CD14-positive monocyte (primary cell): ENCODE data around the gene PSMB11. TPM values are rescaled to one million over a fixed set of nuclear protein-coding genes. Genes with fewer than 3 reads are reported as not detected.

Experiments used
- DNase-seq, 3 donors: peaks; one replicate each; pipeline ENCODE4 v3.0.0-alpha.2; 2011 to 2022
- H2AFZ ChIP-seq: 2 replicates; pipeline ENCODE4 v1.6.0; 2012; ENCODE audit warnings: mild to moderate bottlenecking, low read depth, low read length, inconsistent platforms; ENCODE audit not compliant: insufficient read depth, poor library complexity, severe bottlenecking
- H3K27ac ChIP-seq, 2 donors: 1 replicate in 1 of 2; 2 replicates in 1 of 2; pipeline ENCODE4 v1.5.1; 2012 to 2013; ENCODE audit warnings: low read length in 2 of 2, control low read depth in 1 of 2, inconsistent platforms in 1 of 2, low read depth in 1 of 2, mild to moderate bottlenecking in 1 of 2
- H3K27me3 ChIP-seq, 2 donors: one replicate each; pipeline versions ENCODE4 v1.6.0 to v1.6.1; 2011 to 2013; ENCODE audit warnings: low read length in 2 of 2; ENCODE audit not compliant: control insufficient read depth in 2 of 2, insufficient read depth in 2 of 2
- H3K36me3 ChIP-seq, 2 donors: replicated peaks in 1 of 2; 1 replicate in 1 of 2; 2 replicates in 1 of 2; pipeline versions ENCODE4 v1.5.1 to v1.6.1; 2012 to 2013; ENCODE audit warnings: low read length in 2 of 2, control low read depth in 1 of 2, inconsistent platforms in 1 of 2, mild to moderate bottlenecking in 1 of 2; ENCODE audit not compliant: insufficient read depth in 2 of 2, control insufficient read depth in 1 of 2
- H3K4me1 ChIP-seq, 2 donors: 1 replicate in 1 of 2; 2 replicates in 1 of 2; pipeline versions ENCODE4 v1.5.1 to v1.6.1; 2012 to 2013; ENCODE audit warnings: low read length in 2 of 2, control low read depth in 1 of 2, inconsistent platforms in 1 of 2, mild to moderate bottlenecking in 1 of 2, moderate library complexity in 1 of 2; ENCODE audit not compliant: insufficient read depth in 2 of 2, control insufficient read depth in 1 of 2
- H3K4me2 ChIP-seq: replicated peaks from 2 replicates; pipeline ENCODE3; 2012; ENCODE audit warnings: low read length, moderate library complexity, mild to moderate bottlenecking; ENCODE audit not compliant: poor library complexity, severe bottlenecking; ENCODE audit errors: extremely low read depth
- H3K4me3 ChIP-seq, 3 experiments: fragments of 200-600 bp in 1 of 3; sonication (generic) in 1 of 3; replicated peaks in 1 of 3; 1 replicate in 2 of 3; 2 replicates in 1 of 3; pipeline ENCODE4 v1.5.1; 2011 to 2013; ENCODE audit warnings: low read length in 3 of 3, mild to moderate bottlenecking in 3 of 3, control low read depth in 2 of 3, low read depth in 2 of 3, inconsistent platforms in 1 of 3, moderate library complexity in 1 of 3
- H3K79me2 ChIP-seq: 2 replicates; pipeline ENCODE4 v1.6.0; 2012; ENCODE audit warnings: mild to moderate bottlenecking, control low read depth, inconsistent platforms, low read length, moderate library complexity; ENCODE audit not compliant: insufficient read depth
- H3K9ac ChIP-seq: 2 replicates; pipeline ENCODE4 v1.6.0; 2017; ENCODE audit warnings: low read length, mild to moderate bottlenecking; ENCODE audit not compliant: insufficient read depth, poor library complexity, severe bottlenecking
- H3K9me3 ChIP-seq, 2 donors: replicated peaks in 1 of 2; 1 replicate in 1 of 2; 2 replicates in 1 of 2; pipeline versions ENCODE4 v1.5.1 to v1.6.1; 2012 to 2013; ENCODE audit warnings: low read length in 2 of 2, control low read depth in 1 of 2; ENCODE audit not compliant: control insufficient read depth in 1 of 2, insufficient read depth in 1 of 2
- H4K20me1 ChIP-seq: 2 replicates; pipeline ENCODE4 v1.6.0; 2012; ENCODE audit warnings: mild to moderate bottlenecking, low read length, control low read depth, moderate library complexity; ENCODE audit not compliant: insufficient read depth
- H3K27ac Mint-ChIP-seq, 7 donors: one replicate each; pipeline ENCODE4 v1.8.0; 2020; ENCODE audit warnings: mild to moderate bottlenecking in 7 of 7, mixed read lengths in 7 of 7, moderate library complexity in 6 of 7, inconsistent platforms in 2 of 7
- H3K27me3 Mint-ChIP-seq, 3 donors: one replicate each; pipeline ENCODE4 v1.8.0; 2021 to 2022; ENCODE audit warnings: low read depth in 3 of 3, mild to moderate bottlenecking in 3 of 3, mixed read lengths in 3 of 3, moderate library complexity in 3 of 3, inconsistent platforms in 1 of 3
- H3K36me3 Mint-ChIP-seq, 2 donors: one replicate each; pipeline ENCODE4 v1.8.0; 2020; ENCODE audit warnings: mixed read lengths in 2 of 2, inconsistent platforms in 1 of 2, mild to moderate bottlenecking in 1 of 2
- H3K4me1 Mint-ChIP-seq: one replicate; pipeline ENCODE4 v1.8.0; 2020; ENCODE audit warnings: mild to moderate bottlenecking, mixed read lengths
- H3K4me3 Mint-ChIP-seq, 2 donors: one replicate each; pipeline ENCODE4 v1.8.0; 2020; ENCODE audit warnings: mild to moderate bottlenecking in 2 of 2, mixed read lengths in 2 of 2, moderate library complexity in 1 of 2
- H3K9me3 Mint-ChIP-seq, 7 donors: one replicate each; pipeline ENCODE4 v1.8.0; 2020 to 2022; ENCODE audit warnings: mixed read lengths in 7 of 7, mild to moderate bottlenecking in 6 of 7, moderate library complexity in 6 of 7, inconsistent platforms in 2 of 7
- CTCF ChIP-seq: fragments of 200-600 bp; IDR thresholded peaks from one replicate; pipeline ENCODE4 v1.8.0; 2022; ENCODE audit warnings: antibody characterized with exemption, mild to moderate bottlenecking
- WGBS: methylation state at CpG from one replicate; pipeline ENCODE4 v1.1.5; 2013; ENCODE audit warnings: missing lambda C conversion rate; ENCODE audit not compliant: insufficient coverage; 5-methylcytosine and 5-hydroxymethylcytosine counted together
- intact Hi-C, 2 donors: fragments of 100-400 bp; cut with micrococcal nuclease; formaldehyde crosslinking; loops; one replicate each; pipeline versions ENCODE4 v1.15.0 to v1.15.1; 2023
- polyA plus RNA-seq, 3 donors: library from polyadenylated mRNA; depleted of rRNA in 1 of 3; unstranded in 2 of 3; stranded (reverse) in 1 of 3; fragments of 300-500 nt in 2 of 3; fragments of >200 nt in 1 of 3; fragmentation: Illumina TruSeq in 2 of 3; gene quantifications; 1 replicate in 2 of 3; 2 replicates in 1 of 3; pipeline ENCODE4 v1.2.3, GENCODE V29; 2012 to 2021

PSMB11 gene
- polyA plus RNA-seq, 3 donors = not detected

- Histone ChIP-seq H3K79me2 (peaks cover 4% of the 10 kb centered on the region), H3K27me3 (no peaks in the 10 kb centered on the region), H4K20me1 (no peaks in the 10 kb centered on the region), H2AFZ (no peak overlapping the region), H3K4me3 (no peak overlapping the region), H3K27ac (no peak overlapping the region), H3K36me3 (peaks cover 19 to 34% of the 10 kb centered on the region in 2 donors), H3K9me3 (no peaks in the 10 kb centered on the region), H3K9ac (no peak overlapping the region), H3K4me2 (no peak overlapping the region), H3K4me1 (peaks cover 6 to 7% of the 10 kb centered on the region in 2 donors)
- intact Hi-C loops = no loop called here
- no peak overlapping the region for H3K27ac Mint-ChIP-seq
- no peak for TF ChIP-seq CTCF
- no peaks in the 10 kb centered on the region for H3K27me3 Mint-ChIP-seq
- 93% methylated on average over 3 of the region's 7 CpGs for WGBS
- H3K4me3 Mint-ChIP-seq = no peak overlapping the region
- H3K9me3 Mint-ChIP-seq = no peaks in the 10 kb centered on the region
- peaks cover 40 to 61% of the 10 kb centered on the region in 2 donors for H3K36me3 Mint-ChIP-seq
- no peak for DNase-seq
- peaks cover 16% of the 10 kb centered on the region for H3K4me1 Mint-ChIP-seq
Observed at GRCh38 chr14:23024612-23025075, 17.4 kb upstream of the PSMB11 start.

- DNase-seq = no peak
- 93% methylated on average over 3 of the region's 4 CpGs for WGBS
- no peak for TF ChIP-seq CTCF
- H3K9me3 ChIP-seq = no peaks in the 10 kb centered on the region
- Mint-ChIP-seq H3K27ac (peak overlapping the region in 3 of 7 donors; percentile 0 to 33 (median 9)), H3K36me3 (peaks cover 40 to 62% of the 10 kb centered on the region in 2 donors), H3K4me3 (no peak overlapping the region), H3K9me3 (no peaks in the 10 kb centered on the region), H3K27me3 (no peaks in the 10 kb centered on the region), H3K4me1 (peaks cover 16% of the 10 kb centered on the region)
- no peak overlapping the region for H3K4me3 ChIP-seq
- intact Hi-C loops = no loop called here
- H3K4me1 ChIP-seq = peaks cover 6 to 7% of the 10 kb centered on the region in 2 donors
- no peaks in the 10 kb centered on the region for H3K27me3 ChIP-seq
- H3K9ac ChIP-seq = no peak overlapping the region
- no peak overlapping the region for H3K4me2 ChIP-seq
- no peak overlapping the region for H2AFZ ChIP-seq
- H3K27ac ChIP-seq = no peak overlapping the region
- H4K20me1 ChIP-seq = no peaks in the 10 kb centered on the region
- H3K79me2 ChIP-seq = peaks cover 4% of the 10 kb centered on the region
- peaks cover 19 to 34% of the 10 kb centered on the region in 2 donors for H3K36me3 ChIP-seq
Observed at GRCh38 chr14:23025151-23025814, 16.7 kb upstream of the PSMB11 start.
